Globus pallidus (tissue), 1 donor: Measurements from ENCODE around the gene KSR2.

ENCODE experiments used
- DNase-seq: peaks from one replicate; pipeline ENCODE4 v3.0.0-alpha.2; 2015; ENCODE audit warnings: low spot score

KSR2 gene

DNA sequence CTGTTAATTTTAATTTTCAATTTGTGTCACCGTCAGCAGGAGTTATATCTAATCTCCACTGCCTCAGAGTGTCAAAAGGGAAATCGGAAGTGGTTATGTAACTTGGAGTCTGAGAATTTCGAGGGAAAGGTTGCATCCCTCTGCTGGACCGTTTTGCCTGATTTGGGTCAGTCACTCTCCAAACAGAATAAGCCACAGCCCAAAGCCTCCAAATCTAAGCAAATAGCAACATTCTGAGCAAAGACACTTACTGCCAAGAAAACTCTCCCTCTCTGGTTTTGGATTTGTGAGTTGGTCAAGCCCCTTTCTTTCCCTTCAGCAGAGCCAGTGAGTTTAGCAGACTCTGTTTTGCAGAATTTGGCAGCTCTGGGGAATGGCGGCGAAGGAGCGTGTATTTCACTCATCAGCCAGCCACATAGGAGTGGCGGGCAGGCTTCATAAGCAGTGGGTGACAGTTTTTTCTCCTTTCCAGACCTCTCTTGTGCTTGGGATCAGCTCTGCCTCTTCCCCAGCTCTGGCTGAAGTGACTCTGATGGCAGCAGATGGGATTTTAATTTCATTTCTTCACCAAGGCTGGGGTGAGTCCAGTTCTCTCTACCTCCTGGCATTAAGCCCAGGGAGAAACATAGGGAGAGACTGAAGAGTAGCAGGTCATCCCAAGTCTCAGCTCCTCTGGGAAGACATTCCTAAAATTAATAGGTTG is 388.6 kb downstream of the KSR2 start:
- DNase-seq, result peak; percentile 16

DNA sequence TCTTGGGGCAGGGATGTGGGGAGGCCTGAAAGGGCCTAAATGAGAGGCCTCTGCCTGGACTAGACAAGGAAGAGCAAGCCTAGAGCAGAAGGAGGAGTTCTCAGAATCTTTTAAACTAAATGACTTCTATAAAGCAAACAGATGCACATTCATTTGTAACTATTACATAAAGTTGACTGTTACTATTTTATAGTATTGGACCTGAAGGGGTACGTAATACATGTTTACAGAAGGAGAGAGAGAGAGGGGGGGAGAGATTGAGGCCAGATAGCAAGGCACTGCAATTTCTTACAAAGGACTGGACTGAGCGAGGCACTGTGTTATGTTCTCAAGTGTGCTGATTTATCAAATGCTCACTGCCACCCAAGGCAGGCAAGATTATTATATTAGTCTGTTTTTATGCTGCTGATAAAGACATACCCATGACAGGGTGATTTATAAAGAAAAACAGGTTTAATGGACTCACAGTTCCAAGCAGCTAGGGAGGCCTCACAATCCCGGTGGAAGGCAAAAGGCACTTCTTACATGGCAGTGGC is 391.6 kb downstream of the KSR2 start:
- no peak for DNase-seq

DNA sequence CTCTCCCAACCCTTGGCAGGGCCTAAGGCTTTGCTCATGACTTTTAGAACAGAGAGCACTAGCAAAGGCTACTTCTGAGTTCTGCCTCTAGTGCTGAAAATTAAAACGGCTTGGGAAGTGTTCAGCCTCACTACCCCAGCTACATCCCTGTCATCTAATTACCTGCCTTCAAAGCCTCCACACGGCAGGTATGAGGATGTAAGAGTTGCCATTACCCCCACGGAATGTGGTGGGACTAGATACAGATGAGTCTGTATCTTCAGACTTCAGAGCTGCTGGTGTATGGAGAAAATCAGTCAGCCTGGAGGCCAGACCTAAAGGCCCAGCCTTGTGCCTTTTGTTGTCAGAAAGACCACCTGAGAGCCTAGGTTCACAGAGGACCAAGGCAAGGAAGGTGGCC is 392.7 kb downstream of the KSR2 start:
- no peak for DNase-seq

GRCh38 chr12:117574655-117575054 is 394.1 kb downstream of the KSR2 start:
- DNase-seq, result no peak

DNA sequence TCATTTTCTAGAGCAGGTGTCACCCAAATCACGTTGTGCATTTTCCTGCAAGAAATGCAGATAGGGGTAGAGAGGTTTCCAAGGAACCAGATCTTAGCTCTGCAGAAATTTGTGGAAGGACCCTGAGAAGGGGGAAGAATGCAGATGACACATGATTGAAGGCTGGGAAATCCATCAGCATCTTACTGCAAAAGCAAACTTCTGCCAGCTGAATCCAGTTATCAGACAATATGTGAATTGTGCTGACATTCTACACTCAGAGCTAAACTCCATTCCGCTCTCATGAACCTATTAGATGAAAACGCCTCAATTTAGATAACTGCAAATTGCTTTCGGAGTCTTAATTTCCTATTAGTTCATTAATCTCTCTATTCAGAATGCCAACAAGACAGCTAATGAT is 396.0 kb downstream of the KSR2 start:
- no peak for DNase-seq

- no peak for DNase-seq
Observed at GRCh38 chr12:117571321-117571720, 397.5 kb downstream of the KSR2 start.

GRCh38 chr12:117570608-117571007 is 398.2 kb downstream of the KSR2 start:
- DNase-seq, result no peak

DNA sequence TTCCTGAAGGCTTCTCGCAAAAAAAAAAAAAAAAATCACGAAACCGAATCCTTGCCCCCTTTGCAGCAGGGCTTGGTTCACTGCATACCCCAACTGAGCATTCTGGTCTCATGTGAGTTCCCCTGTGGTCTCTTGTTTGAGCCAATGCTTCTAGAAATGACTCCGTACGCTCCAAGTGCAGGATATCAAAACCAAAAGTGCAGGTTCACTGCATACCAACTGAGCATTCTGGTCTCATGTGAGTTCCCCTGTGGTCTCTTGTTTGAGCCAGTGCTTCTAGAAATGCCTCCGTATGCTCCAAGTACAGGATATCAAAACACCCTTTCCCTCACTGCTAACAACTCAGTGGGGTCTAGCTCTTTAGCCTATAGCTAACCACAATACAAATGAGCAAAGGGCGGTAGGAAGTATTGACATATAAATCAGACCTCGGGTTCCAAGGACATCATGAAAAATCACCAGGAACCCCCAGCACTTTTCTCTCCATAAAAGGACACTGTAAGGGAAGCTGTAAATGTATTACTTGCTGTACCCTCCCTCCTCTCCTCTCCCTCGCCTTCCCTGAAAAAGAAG is 401.1 kb downstream of the KSR2 start:
- no peak for DNase-seq

- DNase-seq, result peak; percentile 16
Observed at GRCh38 chr12:117564881-117565280, 403.9 kb downstream of the KSR2 start.

- no peak for DNase-seq
Observed at GRCh38 chr12:117563706-117564105, 405.1 kb downstream of the KSR2 start.

DNA sequence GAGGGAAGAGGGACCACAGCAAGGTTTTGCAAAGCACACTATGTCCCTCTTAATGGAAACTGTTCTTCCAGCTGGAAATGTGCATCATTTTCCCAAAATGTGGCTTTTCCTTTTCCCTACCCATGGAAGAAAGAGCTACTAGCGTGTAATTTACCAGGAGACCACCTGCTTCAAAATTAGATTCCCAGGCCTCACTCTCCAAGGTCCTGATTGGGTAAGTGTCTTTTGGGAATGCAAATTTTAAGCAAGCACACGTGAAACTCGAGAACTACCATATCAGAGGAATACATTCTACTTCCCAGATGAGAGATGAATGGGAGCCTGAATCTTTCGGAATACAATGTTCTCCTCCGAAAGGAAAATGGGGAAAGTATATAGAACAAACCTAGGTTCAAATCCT is 405.8 kb downstream of the KSR2 start:
- no peak for DNase-seq

GRCh38 chr12:117561990-117562389 is 406.8 kb downstream of the KSR2 start:
- no peak for DNase-seq

DNA sequence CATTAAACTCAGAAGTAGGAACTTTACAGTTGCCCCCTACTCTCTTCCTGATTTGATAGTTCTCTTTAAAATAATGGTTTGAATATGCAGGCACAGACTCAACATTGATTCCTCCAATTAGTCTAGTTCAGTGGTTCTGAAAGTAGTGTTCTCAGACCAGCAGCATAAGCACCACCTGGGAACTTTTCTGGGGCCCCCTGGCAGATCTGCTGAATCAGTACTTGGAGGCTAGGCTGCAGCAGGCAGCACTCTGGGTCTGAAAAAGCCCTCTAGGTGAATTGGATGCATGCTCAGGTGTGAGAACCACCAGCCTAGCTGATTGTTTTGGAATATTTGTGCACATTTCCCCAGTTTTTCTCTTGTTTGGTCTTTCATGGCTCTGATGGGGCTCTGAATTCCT is 408.8 kb downstream of the KSR2 start:
- DNase-seq, result no peak

GRCh38 chr12:117555889-117556288 is 412.9 kb downstream of the KSR2 start:
- no peak for DNase-seq

DNA sequence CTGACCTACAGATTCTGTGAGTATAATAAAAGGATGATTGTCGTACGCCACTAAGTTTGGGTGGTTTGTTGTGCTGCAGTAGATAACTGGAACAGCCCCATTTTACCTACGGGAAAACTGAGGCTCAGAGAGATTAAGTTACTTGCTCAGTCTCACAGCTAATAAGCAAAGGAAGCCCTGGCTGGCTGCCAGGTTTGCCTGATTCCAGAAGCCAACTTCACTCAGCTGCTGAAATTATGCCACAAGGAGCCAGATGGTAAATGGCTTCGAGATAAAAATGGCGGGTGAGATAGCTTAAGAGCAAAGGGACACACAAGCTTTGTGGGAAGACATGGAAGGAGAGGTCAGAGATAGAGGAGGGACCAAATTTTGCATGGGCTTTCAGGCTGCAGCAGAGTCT is 415.8 kb downstream of the KSR2 start:
- DNase-seq, result no peak

GRCh38 chr12:117551665-117552064 is 417.1 kb downstream of the KSR2 start:
- no peak for DNase-seq

DNA sequence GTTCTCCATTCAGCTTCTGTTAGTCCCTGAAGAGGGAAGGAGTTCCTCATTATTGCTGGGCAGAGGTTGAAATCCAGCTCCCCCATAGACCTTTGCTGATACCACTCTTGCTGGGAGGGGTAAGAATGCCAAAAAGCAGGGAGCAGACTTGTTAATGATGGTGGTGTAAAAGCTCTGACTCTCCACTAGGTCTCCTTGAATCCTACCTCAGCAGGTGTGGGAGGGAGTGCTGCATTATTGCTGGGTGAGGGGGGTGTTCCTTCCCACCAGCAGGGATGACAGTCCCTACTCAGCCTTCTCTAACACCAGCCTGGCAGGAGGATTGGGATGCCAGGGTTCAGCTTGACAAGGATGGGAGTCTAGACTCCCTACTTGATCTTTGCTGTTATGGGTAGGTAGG is 421.6 kb downstream of the KSR2 start:
- DNase-seq, result no peak

DNA sequence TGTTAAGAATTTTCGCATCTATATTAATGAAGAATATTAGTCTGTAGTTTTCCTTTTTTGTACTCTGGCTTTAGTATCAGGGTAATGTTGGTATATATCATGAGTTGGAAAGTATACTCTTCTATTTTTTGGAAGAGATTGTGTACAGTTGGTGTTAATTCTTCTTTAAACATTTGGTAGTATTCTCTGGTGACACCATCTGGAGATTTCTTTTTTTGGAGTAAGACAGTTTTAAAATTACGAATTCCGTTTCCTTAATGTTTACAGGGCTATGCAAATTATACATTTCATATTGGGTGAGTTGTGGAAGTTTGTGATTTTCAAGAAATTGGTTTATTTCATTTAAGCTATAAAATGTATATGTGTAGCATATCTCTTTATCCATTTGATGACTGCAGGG is 423.6 kb downstream of the KSR2 start:
- DNase-seq, result no peak

- no peak for DNase-seq
Observed at GRCh38 chr12:117540011-117540410, 428.8 kb downstream of the KSR2 start.

- DNase-seq, result no peak
Observed at GRCh38 chr12:117538926-117539325, 429.9 kb downstream of the KSR2 start.

DNA sequence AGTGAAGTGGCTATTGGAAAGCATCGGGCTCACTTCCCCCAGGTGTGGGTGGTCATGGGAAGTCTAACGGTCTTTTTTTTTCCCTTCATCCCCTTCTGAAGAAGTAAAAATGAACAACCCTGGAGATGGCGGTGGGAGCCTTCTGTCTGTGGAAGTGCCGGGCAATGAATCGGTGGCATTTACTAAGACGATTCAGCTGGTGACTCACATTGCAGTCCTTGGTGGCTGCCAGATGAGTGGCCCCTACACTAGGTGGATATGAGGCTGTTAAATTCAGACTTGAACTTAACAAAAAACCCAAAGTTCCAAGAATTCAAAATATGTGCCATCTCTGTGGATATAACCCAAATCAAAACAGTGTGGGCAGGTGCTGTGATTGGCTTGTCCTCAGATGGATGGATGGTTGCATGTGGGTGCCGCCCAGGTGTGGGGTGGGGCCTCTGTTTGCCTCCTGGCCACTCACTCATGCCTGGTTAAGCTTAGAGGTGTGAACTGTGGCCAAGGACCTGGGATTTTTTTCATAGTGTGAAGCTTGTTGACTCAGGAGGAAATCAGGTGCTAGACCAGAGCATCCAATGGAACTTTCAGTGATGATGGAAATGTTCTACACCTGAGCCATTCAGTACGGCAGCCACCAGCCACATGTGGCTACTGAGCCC is 430.6 kb downstream of the KSR2 start:
- no peak for DNase-seq

DNA sequence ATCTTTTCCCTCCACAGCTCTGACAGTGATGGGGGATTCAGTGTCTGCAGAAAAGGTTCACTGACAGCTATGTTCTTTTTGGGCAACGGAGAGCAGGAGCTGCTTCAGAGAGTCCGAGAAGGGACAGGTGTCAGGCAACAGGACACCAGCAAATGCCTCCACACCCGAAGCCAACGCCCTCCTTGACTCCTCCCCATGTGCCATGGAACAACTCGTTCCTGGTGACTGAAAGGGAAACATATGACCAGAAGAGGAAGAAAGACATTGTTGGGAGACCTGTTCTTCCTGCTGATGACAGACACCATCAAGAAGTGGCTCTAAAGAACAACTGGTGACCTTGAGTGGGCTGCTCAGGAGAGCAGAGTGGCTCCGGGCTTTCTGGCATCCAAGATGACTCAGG is 435.1 kb downstream of the KSR2 start:
- DNase-seq, result no peak

DNA sequence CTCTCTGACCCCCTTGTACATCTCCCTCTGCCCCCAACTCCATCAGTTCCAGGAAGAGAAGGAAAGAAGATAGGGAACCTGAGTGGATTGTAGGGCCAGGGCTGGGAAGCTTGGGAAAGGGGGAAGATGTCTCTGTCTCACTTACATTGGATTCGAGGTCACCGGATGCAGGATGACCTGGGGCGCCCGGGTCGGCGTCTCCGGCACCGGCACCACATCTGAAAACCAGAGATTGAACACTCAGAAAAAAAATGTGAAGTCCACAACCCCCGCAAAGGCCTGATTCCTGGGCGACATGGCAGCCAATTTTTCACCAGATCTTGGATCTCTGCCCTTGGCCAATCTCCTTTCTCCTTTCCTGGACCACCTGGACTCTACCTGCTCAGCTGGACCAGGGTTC is 438.0 kb downstream of the KSR2 start:
- no peak for DNase-seq
